Esophagus muscularis mucosa (tissue), 4 donors: Measurements from ENCODE around the gene DYRK2.

ENCODE experiments used
- CTCF ChIP-seq, 3 experiments: fragments of 200-600 bp in 2 of 3; fragments of 450-650 bp in 1 of 3; sonication (generic) in 2 of 3; IDR thresholded peaks; one replicate each; pipeline ENCODE4 v1.5.1; 2017 to 2019; ENCODE audit warnings: antibody characterized with exemption in 3 of 3, mild to moderate bottlenecking in 2 of 3, moderate library complexity in 1 of 3
- EP300 ChIP-seq: sonication (generic); formaldehyde crosslinking; IDR thresholded peaks from one replicate; pipeline ENCODE4 v1.6.1; 2017; ENCODE audit warnings: antibody characterized with exemption
- POLR2A ChIP-seq: fragments of 450-650 bp; IDR thresholded peaks from one replicate; pipeline ENCODE4 v1.6.1; 2017; ENCODE audit warnings: antibody characterized with exemption, moderate library complexity, mild to moderate bottlenecking, low read depth
- POLR2AphosphoS5 ChIP-seq, 2 donors: sonication (generic); formaldehyde crosslinking; IDR thresholded peaks; one replicate each; pipeline ENCODE4 v1.6.1; 2017; ENCODE audit warnings: antibody characterized with exemption in 2 of 2

GRCh38 chr12:67714648-67715047 is 66.1 kb downstream of the DYRK2 start:
- TF ChIP-seq CTCF (IDR thresholded peaks at IDR 0.05) (no peak), POLR2AphosphoS5 (IDR thresholded peaks at IDR 0.05) (no peak), POLR2A (no peak), EP300 (no peak)
